Calu3 (cell line): ENCODE data around the gene MPND. TPM values are rescaled to one million over a fixed set of nuclear protein-coding genes. Genes with fewer than 3 reads are reported as not detected.

Source experiments
- BruUV-seq: library from RNA; stranded (reverse); fragments of 400-500 nt; replicated peaks from 2 replicates; lab custom pipeline; 2021; lab: Mats Ljungman, UMichigan
- CTCF ChIA-PET: fragments of 300-600 bp; sonication (Branson Sonifier 250); formaldehyde crosslinking; loops from one replicate; lab custom pipeline; 2022; ENCODE audit warnings: antibody characterized with exemption; lab: Charles Lee
- DNase-seq: peaks from one replicate; pipeline ENCODE4 v3.0.0; 2022
- H3K27ac Mint-ChIP-seq: one replicate; pipeline ENCODE4 v1.8.0; 2022; ENCODE audit warnings: mixed read lengths; ENCODE audit not compliant: unreplicated experiment
- H3K27me3 Mint-ChIP-seq: one replicate; pipeline ENCODE4 v1.8.0; 2022; ENCODE audit warnings: mixed read lengths; ENCODE audit not compliant: unreplicated experiment
- H3K36me3 Mint-ChIP-seq: one replicate; pipeline ENCODE4 v1.8.0; 2022; ENCODE audit warnings: mild to moderate bottlenecking, moderate library complexity, mixed read lengths; ENCODE audit not compliant: insufficient read depth, unreplicated experiment
- H3K4me1 Mint-ChIP-seq: one replicate; pipeline ENCODE4 v1.8.0; 2022; ENCODE audit warnings: mild to moderate bottlenecking, low read depth, mixed read lengths; ENCODE audit not compliant: unreplicated experiment
- H3K4me3 Mint-ChIP-seq: one replicate; pipeline ENCODE4 v1.8.0; 2022; ENCODE audit warnings: mild to moderate bottlenecking, low read depth, moderate library complexity, mixed read lengths; ENCODE audit not compliant: unreplicated experiment
- H3K9me3 Mint-ChIP-seq: one replicate; pipeline ENCODE4 v1.8.0; 2022; ENCODE audit warnings: low read depth, mixed read lengths; ENCODE audit not compliant: unreplicated experiment
- intact Hi-C: fragments of 100-400 bp; cut with micrococcal nuclease; formaldehyde crosslinking; loops from one replicate; pipeline ENCODE4 v1.10.0; 2022; ENCODE audit not compliant: unreplicated experiment
- total RNA-seq: library from RNA; stranded (reverse); gene quantifications from 2 replicates; pipeline ENCODE4 v1.2.3, GENCODE V29; 2022
- TF ChIP-seq, protein P1 (sequence below): fragments of 200-600 bp; IDR thresholded peaks from one replicate; pipeline ENCODE4 v1.8.0; 2022; ENCODE audit warnings: antibody characterized with exemption; ENCODE audit not compliant: unreplicated experiment

Gene MPND
- total RNA-seq, 1 experiment from 2014 or later: 21.1 TPM

DNA sequence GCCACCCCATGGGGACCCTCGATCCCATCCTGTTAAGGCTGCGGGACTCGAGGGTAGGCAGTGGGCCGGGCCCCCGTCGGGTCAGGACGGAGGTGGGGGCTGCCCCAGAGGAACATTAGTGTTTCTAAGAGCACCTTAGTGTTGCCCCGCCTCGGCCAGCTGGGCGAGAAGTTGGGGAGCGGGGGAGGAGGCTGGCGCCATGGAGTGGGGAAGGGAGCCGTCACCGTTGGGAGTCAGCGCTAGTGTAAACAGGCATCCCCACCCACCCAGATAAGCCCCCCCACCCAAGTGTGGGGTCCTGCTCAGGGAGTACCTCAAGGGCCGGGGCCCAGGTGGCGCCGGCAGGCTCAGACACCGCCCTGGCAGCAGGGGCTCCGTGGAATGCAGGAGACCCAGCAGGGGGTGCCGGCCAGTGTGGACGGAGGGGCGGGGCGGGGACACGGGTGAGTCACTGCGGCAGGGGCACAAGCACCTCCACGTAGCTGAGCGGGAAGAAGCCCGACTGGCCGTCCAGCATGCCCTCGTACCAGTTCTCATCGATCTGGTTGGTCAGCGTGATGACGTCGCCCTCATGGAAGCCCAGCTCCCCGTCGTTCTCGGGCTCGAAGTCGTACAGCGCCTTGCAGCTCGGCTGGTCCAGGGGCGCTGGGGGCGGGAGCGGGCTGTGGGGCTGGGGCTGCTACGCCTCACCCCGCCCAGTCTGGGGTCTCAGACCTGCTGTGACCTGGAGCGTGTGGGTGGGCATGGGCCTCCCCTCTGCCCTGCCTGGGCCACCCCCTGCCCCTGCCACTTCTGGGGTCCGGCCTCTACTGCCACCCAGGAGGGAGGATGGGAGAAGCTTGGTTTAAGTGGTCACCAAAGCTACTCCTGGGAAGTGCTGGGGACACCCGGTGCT is 18.0 kb downstream of the MPND start:
- H3K4me3 Mint-ChIP-seq: no peak overlapping the region
- no TSS peak for BruUV-seq
- TF ChIP-seq, protein P1, sequence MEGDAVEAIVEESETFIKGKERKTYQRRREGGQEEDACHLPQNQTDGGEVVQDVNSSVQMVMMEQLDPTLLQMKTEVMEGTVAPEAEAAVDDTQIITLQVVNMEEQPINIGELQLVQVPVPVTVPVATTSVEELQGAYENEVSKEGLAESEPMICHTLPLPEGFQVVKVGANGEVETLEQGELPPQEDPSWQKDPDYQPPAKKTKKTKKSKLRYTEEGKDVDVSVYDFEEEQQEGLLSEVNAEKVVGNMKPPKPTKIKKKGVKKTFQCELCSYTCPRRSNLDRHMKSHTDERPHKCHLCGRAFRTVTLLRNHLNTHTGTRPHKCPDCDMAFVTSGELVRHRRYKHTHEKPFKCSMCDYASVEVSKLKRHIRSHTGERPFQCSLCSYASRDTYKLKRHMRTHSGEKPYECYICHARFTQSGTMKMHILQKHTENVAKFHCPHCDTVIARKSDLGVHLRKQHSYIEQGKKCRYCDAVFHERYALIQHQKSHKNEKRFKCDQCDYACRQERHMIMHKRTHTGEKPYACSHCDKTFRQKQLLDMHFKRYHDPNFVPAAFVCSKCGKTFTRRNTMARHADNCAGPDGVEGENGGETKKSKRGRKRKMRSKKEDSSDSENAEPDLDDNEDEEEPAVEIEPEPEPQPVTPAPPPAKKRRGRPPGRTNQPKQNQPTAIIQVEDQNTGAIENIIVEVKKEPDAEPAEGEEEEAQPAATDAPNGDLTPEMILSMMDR: no peak
- no peaks in the 10 kb centered on the region for H3K9me3 Mint-ChIP-seq
- peaks cover 24% of the 10 kb centered on the region for H3K36me3 Mint-ChIP-seq
- no peaks in the 10 kb centered on the region for H3K4me1 Mint-ChIP-seq
- intact Hi-C loops: no loop called here
- no peak overlapping the region for H3K27ac Mint-ChIP-seq
- H3K27me3 Mint-ChIP-seq: no peaks in the 10 kb centered on the region
- no peak for DNase-seq
- CTCF ChIA-PET: interaction anchor here (0.9 kb wide), 1 partner anchor 78 kb away, joined by 4 read pairs; no protein-coding TSS in a partner anchor

DNA sequence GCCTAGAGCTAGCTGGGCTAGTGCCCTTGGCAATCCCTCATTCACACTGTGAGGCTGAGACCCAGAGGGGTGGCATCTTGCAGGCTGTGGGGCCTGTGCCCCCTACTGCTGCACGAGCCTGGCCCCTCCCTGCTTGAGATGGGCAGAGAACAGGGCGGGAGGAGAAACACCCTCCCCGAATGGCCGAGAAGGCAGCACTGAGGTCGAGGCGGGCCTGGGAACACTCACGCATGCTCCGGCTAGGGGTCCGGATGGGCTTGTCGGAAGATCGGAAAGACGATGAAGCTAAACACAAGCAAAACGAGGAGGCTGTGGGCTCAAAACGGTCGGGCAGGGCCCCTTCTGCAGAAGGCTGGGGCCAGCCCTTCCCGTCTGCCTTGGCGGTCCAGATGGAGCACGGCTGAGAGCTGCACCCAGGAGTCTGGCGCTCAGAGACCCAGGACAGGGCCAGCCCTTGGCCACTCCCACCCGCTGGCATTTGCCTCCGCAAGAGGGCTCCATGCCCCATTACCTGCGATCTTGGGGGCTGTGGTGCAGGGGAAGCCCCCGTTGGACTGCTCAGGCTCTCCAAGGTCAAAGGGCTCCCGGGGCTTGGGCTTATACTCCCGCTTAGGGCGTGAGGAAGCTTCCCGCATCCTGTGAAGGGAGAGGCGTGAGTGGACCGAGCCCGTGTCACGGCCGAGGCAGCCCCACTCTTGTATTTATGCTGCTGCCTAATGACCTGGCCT is 18.9 kb downstream of the MPND start:
- no TSS peak for BruUV-seq
- H3K9me3 Mint-ChIP-seq: no peaks in the 10 kb centered on the region
- CTCF ChIA-PET: interaction anchor here (0.6 to 0.9 kb wide), 2 partner anchors 77 to 365 kb away, joined by 4 to 5 read pairs; no protein-coding TSS in a partner anchor

DNA sequence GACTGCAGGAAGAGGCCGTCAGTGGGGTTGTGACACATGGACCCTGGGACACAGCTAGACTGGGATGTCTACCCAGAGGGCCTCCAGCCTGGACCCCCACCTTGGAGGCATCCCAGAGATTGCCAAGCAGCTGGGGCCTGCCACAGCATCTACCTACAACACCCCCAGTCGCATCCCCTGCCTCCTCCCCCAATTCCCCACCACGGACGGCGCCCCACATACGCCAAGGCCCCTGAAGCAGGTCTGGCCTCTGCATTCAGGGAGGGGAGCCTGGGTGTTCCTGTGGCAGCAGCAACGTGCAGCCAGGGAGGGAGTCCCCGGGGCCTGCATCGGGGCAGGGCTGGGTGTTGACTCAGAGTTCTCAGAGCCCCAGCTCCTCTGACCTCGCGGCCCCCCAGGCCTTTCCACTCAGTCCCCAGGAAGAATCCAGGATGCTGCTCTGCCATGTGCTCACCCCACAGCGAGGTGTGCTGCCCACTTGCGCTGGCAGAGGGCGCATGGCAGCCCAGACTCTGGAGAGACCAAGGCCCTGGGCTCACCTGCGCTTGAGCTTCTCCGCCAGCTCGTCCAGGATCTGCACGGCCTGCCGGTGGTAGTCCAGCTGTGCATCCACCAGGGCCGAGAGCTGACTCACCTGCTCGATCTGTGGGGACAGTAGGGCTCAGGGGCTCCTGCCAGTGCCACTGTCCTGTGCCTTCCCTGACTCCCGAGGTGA is 19.6 kb downstream of the MPND start:
- H3K27me3 Mint-ChIP-seq: no peaks in the 10 kb centered on the region
- intact Hi-C loops: no loop called here
- H3K4me1 Mint-ChIP-seq: no peaks in the 10 kb centered on the region
- TF ChIP-seq, protein P1: peak; percentile 36
- no peaks in the 10 kb centered on the region for H3K9me3 Mint-ChIP-seq
- no peak overlapping the region for H3K27ac Mint-ChIP-seq
- DNase-seq: peak; percentile 29
- peaks cover 30% of the 10 kb centered on the region for H3K36me3 Mint-ChIP-seq
- H3K4me3 Mint-ChIP-seq: no peak overlapping the region
- BruUV-seq: no TSS peak
- CTCF ChIA-PET: interaction anchor here (0.6 kb wide), 1 partner anchor 365 kb away, joined by 5 read pairs; no protein-coding TSS in a partner anchor

More for the DNA sequence above, 18.9 kb downstream of the MPND start:
- H3K4me3 Mint-ChIP-seq: no peak overlapping the region
- DNase-seq: no peak
- TF ChIP-seq, protein P1: no peak
- no peaks in the 10 kb centered on the region for H3K4me1 Mint-ChIP-seq
- H3K27ac Mint-ChIP-seq: no peak overlapping the region
- intact Hi-C loops: no loop called here
- peaks cover 30% of the 10 kb centered on the region for H3K36me3 Mint-ChIP-seq
- no peaks in the 10 kb centered on the region for H3K27me3 Mint-ChIP-seq
